ENCODE data around the gene FBLN7.
A peak's percentile ranks its signal among the peaks of the same experiment; 100 is the strongest.

The FBLN7 gene, protein sequence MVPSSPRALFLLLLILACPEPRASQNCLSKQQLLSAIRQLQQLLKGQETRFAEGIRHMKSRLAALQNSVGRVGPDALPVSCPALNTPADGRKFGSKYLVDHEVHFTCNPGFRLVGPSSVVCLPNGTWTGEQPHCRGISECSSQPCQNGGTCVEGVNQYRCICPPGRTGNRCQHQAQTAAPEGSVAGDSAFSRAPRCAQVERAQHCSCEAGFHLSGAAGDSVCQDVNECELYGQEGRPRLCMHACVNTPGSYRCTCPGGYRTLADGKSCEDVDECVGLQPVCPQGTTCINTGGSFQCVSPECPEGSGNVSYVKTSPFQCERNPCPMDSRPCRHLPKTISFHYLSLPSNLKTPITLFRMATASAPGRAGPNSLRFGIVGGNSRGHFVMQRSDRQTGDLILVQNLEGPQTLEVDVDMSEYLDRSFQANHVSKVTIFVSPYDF

DNA sequence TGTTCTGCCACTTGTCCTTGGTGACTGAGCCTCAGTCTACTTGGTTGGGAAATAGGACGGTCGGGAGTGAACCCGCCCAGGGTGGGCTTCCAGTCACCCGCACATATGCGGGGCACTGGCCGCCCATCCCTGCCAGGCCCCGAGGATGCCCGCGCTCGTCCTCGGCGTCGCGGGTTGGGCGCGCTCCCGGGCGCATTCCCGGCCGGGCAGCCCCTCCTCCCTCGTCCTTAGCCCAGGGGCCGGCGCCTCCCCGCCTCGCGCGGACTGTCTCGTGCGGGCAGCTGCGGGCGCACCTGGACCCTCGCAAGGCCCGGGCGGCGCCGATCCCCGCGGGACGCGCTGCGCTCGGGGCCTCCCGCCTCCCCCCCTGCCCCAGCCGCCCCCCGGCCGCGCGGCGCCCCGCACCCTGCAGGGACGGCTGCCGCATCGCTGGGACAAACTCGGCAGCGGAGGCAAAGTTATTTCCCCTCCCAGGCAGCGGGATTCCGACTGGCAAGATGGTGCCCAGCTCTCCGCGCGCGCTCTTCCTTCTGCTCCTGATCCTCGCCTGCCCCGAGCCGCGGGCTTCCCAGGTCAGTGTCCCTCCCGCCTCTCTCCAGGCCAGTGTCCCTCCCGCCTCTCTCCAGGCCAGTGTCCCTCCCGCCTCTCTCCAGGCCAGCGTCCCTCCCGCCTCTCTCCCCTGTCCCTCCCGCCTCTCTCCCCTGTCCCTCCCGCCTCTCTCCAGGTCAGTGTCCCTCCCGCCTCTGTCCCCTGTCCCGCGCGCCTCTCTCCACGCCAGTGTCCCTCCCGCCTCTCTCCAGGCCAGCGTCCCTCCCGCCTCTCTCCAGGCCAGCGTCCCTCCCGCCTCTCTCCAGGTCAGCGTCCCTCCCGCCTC lies at the start of gene FBLN7:
FBLN7 (plus strand) TSS at position 227 of the 874 bp plus-strand sequence; CDS start at position 498, 271 bp downstream.
- Histone ChIP-seq H3K9me3 (ENCODE audit: control insufficient read depth, insufficient read depth, low read depth, low read length) (no peaks in the 10 kb centered on the region), H3K27ac (ENCODE audit: extremely low read depth, low read depth, low read length) (no peak within 1 kb of the TSS; the same call in 1 of the 2 replicates), H3K4me3 (ENCODE audit: low read depth, low read length) (peak within 1 kb of the TSS; percentile 42), H3K36me3 (ENCODE audit: control insufficient read depth in 2 of 2, insufficient read depth in 1 of 2, low read length in 2 of 2) (no peaks in the 10 kb centered on the region), H3K4me1 (ENCODE audit: control insufficient read depth, insufficient read depth, low read length) (no peaks in the 10 kb centered on the region)
- ChIA-PET CTCF (interaction anchor here (1.2 to 1.6 kb wide), 2 partner anchors 16 to 99 kb away, joined by 3 to 6 read pairs; no protein-coding TSS in a partner anchor), POLR2A (no interaction called here)
- TF ChIP-seq ZNF335 (tag by site-specific recombination; conservative IDR thresholded peaks at IDR 0.05), result 0 out of 2 replicates have a peak, but pooled peaks have one; percentile 51
- no peak for TF ChIP-seq ZNF341 (tag by site-specific recombination; IDR thresholded peaks at IDR 0.05; ENCODE audit: low read depth)
- TF ChIP-seq ZNF48 (tag by site-specific recombination; IDR thresholded peaks at IDR 0.05), result no peak
- TF ChIP-seq ZNF514 (tag by site-specific recombination; IDR thresholded peaks at IDR 0.05), result no peak
- TF ChIP-seq, protein P1, sequence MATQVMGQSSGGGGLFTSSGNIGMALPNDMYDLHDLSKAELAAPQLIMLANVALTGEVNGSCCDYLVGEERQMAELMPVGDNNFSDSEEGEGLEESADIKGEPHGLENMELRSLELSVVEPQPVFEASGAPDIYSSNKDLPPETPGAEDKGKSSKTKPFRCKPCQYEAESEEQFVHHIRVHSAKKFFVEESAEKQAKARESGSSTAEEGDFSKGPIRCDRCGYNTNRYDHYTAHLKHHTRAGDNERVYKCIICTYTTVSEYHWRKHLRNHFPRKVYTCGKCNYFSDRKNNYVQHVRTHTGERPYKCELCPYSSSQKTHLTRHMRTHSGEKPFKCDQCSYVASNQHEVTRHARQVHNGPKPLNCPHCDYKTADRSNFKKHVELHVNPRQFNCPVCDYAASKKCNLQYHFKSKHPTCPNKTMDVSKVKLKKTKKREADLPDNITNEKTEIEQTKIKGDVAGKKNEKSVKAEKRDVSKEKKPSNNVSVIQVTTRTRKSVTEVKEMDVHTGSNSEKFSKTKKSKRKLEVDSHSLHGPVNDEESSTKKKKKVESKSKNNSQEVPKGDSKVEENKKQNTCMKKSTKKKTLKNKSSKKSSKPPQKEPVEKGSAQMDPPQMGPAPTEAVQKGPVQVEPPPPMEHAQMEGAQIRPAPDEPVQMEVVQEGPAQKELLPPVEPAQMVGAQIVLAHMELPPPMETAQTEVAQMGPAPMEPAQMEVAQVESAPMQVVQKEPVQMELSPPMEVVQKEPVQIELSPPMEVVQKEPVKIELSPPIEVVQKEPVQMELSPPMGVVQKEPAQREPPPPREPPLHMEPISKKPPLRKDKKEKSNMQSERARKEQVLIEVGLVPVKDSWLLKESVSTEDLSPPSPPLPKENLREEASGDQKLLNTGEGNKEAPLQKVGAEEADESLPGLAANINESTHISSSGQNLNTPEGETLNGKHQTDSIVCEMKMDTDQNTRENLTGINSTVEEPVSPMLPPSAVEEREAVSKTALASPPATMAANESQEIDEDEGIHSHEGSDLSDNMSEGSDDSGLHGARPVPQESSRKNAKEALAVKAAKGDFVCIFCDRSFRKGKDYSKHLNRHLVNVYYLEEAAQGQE (tag by site-specific recombination; IDR thresholded peaks at IDR 0.05), result no peak
- no peak for TF ChIP-seq ZNF555 (tag by site-specific recombination; conservative IDR thresholded peaks at IDR 0.05)
- no peak for TF ChIP-seq ZSCAN30 (tag by site-specific recombination; IDR thresholded peaks at IDR 0.05)
- TF ChIP-seq SP3 (tag by site-specific recombination; IDR thresholded peaks at IDR 0.05), result no peak
- TF ChIP-seq ZNF19 (tag by site-specific recombination; IDR thresholded peaks at IDR 0.05; ENCODE audit: low read depth), result no peak
- TF ChIP-seq, protein P2, sequence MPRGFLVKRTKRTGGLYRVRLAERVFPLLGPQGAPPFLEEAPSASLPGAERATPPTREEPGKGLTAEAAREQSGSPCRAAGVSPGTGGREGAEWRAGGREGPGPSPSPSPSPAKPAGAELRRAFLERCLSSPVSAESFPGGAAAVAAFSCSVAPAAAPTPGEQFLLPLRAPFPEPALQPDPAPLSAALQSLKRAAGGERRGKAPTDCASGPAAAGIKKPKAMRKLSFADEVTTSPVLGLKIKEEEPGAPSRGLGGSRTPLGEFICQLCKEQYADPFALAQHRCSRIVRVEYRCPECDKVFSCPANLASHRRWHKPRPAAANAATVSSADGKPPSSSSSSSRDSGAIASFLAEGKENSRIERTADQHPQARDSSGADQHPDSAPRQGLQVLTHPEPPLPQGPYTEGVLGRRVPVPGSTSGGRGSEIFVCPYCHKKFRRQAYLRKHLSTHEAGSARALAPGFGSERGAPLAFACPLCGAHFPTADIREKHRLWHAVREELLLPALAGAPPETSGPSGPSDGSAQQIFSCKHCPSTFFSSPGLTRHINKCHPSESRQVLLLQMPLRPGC (tag by site-specific recombination; IDR thresholded peaks at IDR 0.05), result no peak
- no peak for TF ChIP-seq ZIC2 (tag by site-specific recombination; IDR thresholded peaks at IDR 0.05)
- peak; percentile 39; the same call in 1 of the 2 replicates for TF ChIP-seq ZBTB20 (tag by site-specific recombination; IDR thresholded peaks at IDR 0.05)
- TF ChIP-seq, protein P3, sequence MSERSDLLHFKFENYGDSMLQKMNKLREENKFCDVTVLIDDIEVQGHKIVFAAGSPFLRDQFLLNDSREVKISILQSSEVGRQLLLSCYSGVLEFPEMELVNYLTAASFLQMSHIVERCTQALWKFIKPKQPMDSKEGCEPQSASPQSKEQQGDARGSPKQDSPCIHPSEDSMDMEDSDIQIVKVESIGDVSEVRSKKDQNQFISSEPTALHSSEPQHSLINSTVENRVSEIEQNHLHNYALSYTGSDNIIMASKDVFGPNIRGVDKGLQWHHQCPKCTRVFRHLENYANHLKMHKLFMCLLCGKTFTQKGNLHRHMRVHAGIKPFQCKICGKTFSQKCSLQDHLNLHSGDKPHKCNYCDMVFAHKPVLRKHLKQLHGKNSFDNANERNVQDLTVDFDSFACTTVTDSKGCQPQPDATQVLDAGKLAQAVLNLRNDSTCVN (tag by site-specific recombination; optimal IDR thresholded peaks at IDR 0.05), result peak; percentile 58
- TF ChIP-seq ZNF701 (tag by site-specific recombination; IDR thresholded peaks at IDR 0.05), result no peak
- TF ChIP-seq, protein P4, sequence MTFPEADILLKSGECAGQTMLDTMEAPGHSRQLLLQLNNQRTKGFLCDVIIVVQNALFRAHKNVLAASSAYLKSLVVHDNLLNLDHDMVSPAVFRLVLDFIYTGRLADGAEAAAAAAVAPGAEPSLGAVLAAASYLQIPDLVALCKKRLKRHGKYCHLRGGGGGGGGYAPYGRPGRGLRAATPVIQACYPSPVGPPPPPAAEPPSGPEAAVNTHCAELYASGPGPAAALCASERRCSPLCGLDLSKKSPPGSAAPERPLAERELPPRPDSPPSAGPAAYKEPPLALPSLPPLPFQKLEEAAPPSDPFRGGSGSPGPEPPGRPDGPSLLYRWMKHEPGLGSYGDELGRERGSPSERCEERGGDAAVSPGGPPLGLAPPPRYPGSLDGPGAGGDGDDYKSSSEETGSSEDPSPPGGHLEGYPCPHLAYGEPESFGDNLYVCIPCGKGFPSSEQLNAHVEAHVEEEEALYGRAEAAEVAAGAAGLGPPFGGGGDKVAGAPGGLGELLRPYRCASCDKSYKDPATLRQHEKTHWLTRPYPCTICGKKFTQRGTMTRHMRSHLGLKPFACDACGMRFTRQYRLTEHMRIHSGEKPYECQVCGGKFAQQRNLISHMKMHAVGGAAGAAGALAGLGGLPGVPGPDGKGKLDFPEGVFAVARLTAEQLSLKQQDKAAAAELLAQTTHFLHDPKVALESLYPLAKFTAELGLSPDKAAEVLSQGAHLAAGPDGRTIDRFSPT (tag by site-specific recombination; IDR thresholded peaks at IDR 0.05), result no peak
- TF ChIP-seq ZNF707 (tag by site-specific recombination; IDR thresholded peaks at IDR 0.05), result no peak
- TF ChIP-seq ZNF777 (tag by site-specific recombination; IDR thresholded peaks at IDR 0.05; ENCODE audit: borderline replicate concordance), result no peak
- TF ChIP-seq KLF10 (tag by site-specific recombination; IDR thresholded peaks at IDR 0.05), result no peak
- TF ChIP-seq BCL11A (tag by site-specific recombination; IDR thresholded peaks at IDR 0.05; ENCODE audit: low read depth), result no peak
- TF ChIP-seq, protein P5, sequence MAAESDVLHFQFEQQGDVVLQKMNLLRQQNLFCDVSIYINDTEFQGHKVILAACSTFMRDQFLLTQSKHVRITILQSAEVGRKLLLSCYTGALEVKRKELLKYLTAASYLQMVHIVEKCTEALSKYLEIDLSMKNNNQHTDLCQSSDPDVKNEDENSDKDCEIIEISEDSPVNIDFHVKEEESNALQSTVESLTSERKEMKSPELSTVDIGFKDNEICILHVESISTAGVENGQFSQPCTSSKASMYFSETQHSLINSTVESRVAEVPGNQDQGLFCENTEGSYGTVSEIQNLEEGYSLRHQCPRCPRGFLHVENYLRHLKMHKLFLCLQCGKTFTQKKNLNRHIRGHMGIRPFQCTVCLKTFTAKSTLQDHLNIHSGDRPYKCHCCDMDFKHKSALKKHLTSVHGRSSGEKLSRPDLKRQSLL (tag by site-specific recombination; IDR thresholded peaks at IDR 0.05), result no peak
- TF ChIP-seq, protein P6, sequence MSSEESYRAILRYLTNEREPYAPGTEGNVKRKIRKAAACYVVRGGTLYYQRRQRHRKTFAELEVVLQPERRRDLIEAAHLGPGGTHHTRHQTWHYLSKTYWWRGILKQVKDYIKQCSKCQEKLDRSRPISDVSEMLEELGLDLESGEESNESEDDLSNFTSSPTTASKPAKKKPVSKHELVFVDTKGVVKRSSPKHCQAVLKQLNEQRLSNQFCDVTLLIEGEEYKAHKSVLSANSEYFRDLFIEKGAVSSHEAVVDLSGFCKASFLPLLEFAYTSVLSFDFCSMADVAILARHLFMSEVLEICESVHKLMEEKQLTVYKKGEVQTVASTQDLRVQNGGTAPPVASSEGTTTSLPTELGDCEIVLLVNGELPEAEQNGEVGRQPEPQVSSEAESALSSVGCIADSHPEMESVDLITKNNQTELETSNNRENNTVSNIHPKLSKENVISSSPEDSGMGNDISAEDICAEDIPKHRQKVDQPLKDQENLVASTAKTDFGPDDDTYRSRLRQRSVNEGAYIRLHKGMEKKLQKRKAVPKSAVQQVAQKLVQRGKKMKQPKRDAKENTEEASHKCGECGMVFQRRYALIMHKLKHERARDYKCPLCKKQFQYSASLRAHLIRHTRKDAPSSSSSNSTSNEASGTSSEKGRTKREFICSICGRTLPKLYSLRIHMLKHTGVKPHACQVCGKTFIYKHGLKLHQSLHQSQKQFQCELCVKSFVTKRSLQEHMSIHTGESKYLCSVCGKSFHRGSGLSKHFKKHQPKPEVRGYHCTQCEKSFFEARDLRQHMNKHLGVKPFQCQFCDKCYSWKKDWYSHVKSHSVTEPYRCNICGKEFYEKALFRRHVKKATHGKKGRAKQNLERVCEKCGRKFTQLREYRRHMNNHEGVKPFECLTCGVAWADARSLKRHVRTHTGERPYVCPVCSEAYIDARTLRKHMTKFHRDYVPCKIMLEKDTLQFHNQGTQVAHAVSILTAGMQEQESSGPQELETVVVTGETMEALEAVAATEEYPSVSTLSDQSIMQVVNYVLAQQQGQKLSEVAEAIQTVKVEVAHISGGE (tag by site-specific recombination; conservative IDR thresholded peaks at IDR 0.05; ENCODE audit: low read depth), result no peak

Measured in HEK293 (cell line).